ENCODE results near the gene SLCO3A1. TPM values are rescaled to one million over a fixed set of nuclear protein-coding genes. Genes with fewer than 3 reads are reported as not detected.

The SLCO3A1 gene
- total RNA-seq, 1 donor from 2014 or later: 6.3 TPM

GRCh38 chr15:92014281-92015030 is 160.9 kb downstream of the SLCO3A1 start:
- H3K4me3 Mint-ChIP-seq: no peak overlapping the region
- peaks cover 3% of the 10 kb centered on the region for H3K9me3 Mint-ChIP-seq
- no peak for DNase-seq (ENCODE audit: low read depth, low spot score)
- H3K4me1 Mint-ChIP-seq: peaks cover 8% of the 10 kb centered on the region
- TF ChIP-seq CTCF (conservative IDR thresholded peaks at IDR 0.05): no peak
- no peaks in the 10 kb centered on the region for H3K36me3 Mint-ChIP-seq (ENCODE audit: low read depth)
- no peak overlapping the region for H3K27ac Mint-ChIP-seq (ENCODE audit: unreplicated experiment)
- peaks cover 10% of the 10 kb centered on the region for H3K27me3 Mint-ChIP-seq (ENCODE audit: low read depth)

GRCh38 chr15:92017882-92018534 is 164.5 kb downstream of the SLCO3A1 start:
- H3K4me3 Mint-ChIP-seq: no peak overlapping the region
- H3K4me1 Mint-ChIP-seq: no peaks in the 10 kb centered on the region
- H3K9me3 Mint-ChIP-seq: peaks cover 3% of the 10 kb centered on the region
- peaks cover 10% of the 10 kb centered on the region for H3K27me3 Mint-ChIP-seq (ENCODE audit: low read depth)
- H3K27ac Mint-ChIP-seq (ENCODE audit: unreplicated experiment): no peak overlapping the region
- no peaks in the 10 kb centered on the region for H3K36me3 Mint-ChIP-seq (ENCODE audit: low read depth)
- no peak for TF ChIP-seq CTCF (conservative IDR thresholded peaks at IDR 0.05)
- no peak for DNase-seq (ENCODE audit: low read depth, low spot score)

GRCh38 chr15:92018535-92019239 is 165.2 kb downstream of the SLCO3A1 start:
- Mint-ChIP-seq H3K36me3 (ENCODE audit: low read depth) (no peaks in the 10 kb centered on the region), H3K27me3 (ENCODE audit: low read depth) (peaks cover 10% of the 10 kb centered on the region), H3K9me3 (peaks cover 3% of the 10 kb centered on the region), H3K4me1 (no peaks in the 10 kb centered on the region), H3K4me3 (no peak overlapping the region), H3K27ac (ENCODE audit: unreplicated experiment) (no peak overlapping the region)
- TF ChIP-seq CTCF (conservative IDR thresholded peaks at IDR 0.05): no peak
- DNase-seq (ENCODE audit: low read depth, low spot score): no peak

- TF ChIP-seq CTCF (conservative IDR thresholded peaks at IDR 0.05): no peak
- peaks cover 3% of the 10 kb centered on the region for H3K9me3 Mint-ChIP-seq
Measured at GRCh38 chr15:92019706-92020105, 166.2 kb downstream of the SLCO3A1 start.

GRCh38 chr15:92020207-92020606 is 166.7 kb downstream of the SLCO3A1 start:
- Mint-ChIP-seq H3K27ac (ENCODE audit: unreplicated experiment) (no peak overlapping the region), H3K4me1 (no peaks in the 10 kb centered on the region), H3K4me3 (no peak overlapping the region), H3K27me3 (ENCODE audit: low read depth) (peaks cover 10% of the 10 kb centered on the region), H3K9me3 (peaks cover 3% of the 10 kb centered on the region), H3K36me3 (ENCODE audit: low read depth) (no peaks in the 10 kb centered on the region)
- TF ChIP-seq CTCF (conservative IDR thresholded peaks at IDR 0.05): no peak
- DNase-seq (ENCODE audit: low read depth, low spot score): no peak

More at GRCh38 chr15:92019706-92020105, 166.2 kb downstream of the SLCO3A1 start:
- Mint-ChIP-seq H3K36me3 (ENCODE audit: low read depth) (no peaks in the 10 kb centered on the region), H3K27me3 (ENCODE audit: low read depth) (peaks cover 10% of the 10 kb centered on the region), H3K4me1 (no peaks in the 10 kb centered on the region), H3K4me3 (no peak overlapping the region), H3K27ac (ENCODE audit: unreplicated experiment) (no peak overlapping the region)
- DNase-seq (ENCODE audit: low read depth, low spot score): no peak
